HCT116 (cell line): ENCODE measurements around the gene DLX4. TPM values are rescaled to one million over a fixed set of nuclear protein-coding genes. Genes with fewer than 3 reads are reported as not detected.

Experiments used
- ATAC-seq: fragments of 200-7000 bp; cut with Tn5 transposase; 2 replicates; pipeline ENCODE4 v1.9.1; 2020; ENCODE audit warnings: mild to moderate bottlenecking, moderate library complexity
- BruUV-seq: library from RNA; stranded (reverse); fragments of 400-500 nt; replicated peaks from 2 replicates; lab custom pipeline; 2021; lab: Mats Ljungman, UMichigan
- CTCF ChIA-PET: fragments of 300-600 bp; sonication (Branson Sonifier 250); formaldehyde crosslinking; loops from one replicate; lab custom pipeline; 2021; ENCODE audit warnings: antibody characterized with exemption; lab: Charles Lee
- POLR2A ChIA-PET: fragments of 300-600, 350-600 bp; sonication (Branson Sonifier 250); formaldehyde crosslinking; loops from one replicate; lab custom pipeline; 2021; ENCODE audit warnings: antibody characterized with exemption; lab: Charles Lee
- RAD21 ChIA-PET, 2 experiments: fragments of 300-600 bp; sonication (Branson Sonifier 250); formaldehyde crosslinking; loops; one replicate each; lab custom pipeline; 2023; ENCODE audit warnings: low total read pairs in 2 of 2; ENCODE audit not compliant: uncharacterized antibody in 2 of 2, unreplicated experiment in 2 of 2, low non-redundant PET in 1 of 2; lab: Charles Lee
- DNase-seq: peaks from one replicate; pipeline ENCODE4 v3.0.0-alpha.2; 2010; ENCODE audit warnings: low read depth, low spot score
- H2AFZ ChIP-seq: fragments of 200-600 bp; shearing (Covaris generic), sonication (generic); 2 replicates; pipeline ENCODE4 v1.6.1; 2017; ENCODE audit warnings: low read depth, mixed run types, mixed read lengths, antibody characterized with exemption, low read length; ENCODE audit not compliant: poor library complexity, severe bottlenecking
- H3K27ac ChIP-seq: 2 replicates; pipeline ENCODE4 v1.5.1; 2012; ENCODE audit warnings: low read depth, low read length
- H3K27me3 ChIP-seq: fragments of 200-600 bp; sonication (generic); 2 replicates; pipeline ENCODE4 v1.6.1; 2016; ENCODE audit warnings: mixed run types, low read length, mixed read lengths; ENCODE audit not compliant: insufficient read depth
- H3K36me3 ChIP-seq, 2 experiments: fragments of 200-500 bp in 1 of 2; fragments of 200-600 bp in 1 of 2; sonication (Bioruptor generic) in 1 of 2; sonication (generic) in 1 of 2; 2 replicates each; pipeline versions ENCODE4 v1.5.1 to v1.6.1; 2014 to 2016; ENCODE audit warnings: low read length in 2 of 2, inconsistent platforms in 1 of 2, mixed read lengths in 1 of 2, mixed run types in 1 of 2; ENCODE audit not compliant: insufficient read depth in 2 of 2, control insufficient read depth in 1 of 2
- H3K4me1 ChIP-seq, 2 experiments: fragments of 200-600 bp in 1 of 2; sonication (generic) in 1 of 2; 2 replicates each; pipeline versions ENCODE4 v1.5.1 to v1.6.1; 2012 to 2017; ENCODE audit warnings: low read length in 2 of 2, inconsistent platforms in 1 of 2, mild to moderate bottlenecking in 1 of 2, mixed read lengths in 1 of 2, mixed run types in 1 of 2, moderate library complexity in 1 of 2; ENCODE audit not compliant: insufficient read depth in 2 of 2, control insufficient read depth in 1 of 2
- H3K4me2 ChIP-seq: fragments of 200-600 bp; sonication (generic); 2 replicates; pipeline ENCODE4 v1.6.1; 2017; ENCODE audit warnings: mixed run types, low read length, mixed read lengths
- H3K4me3 ChIP-seq, 2 experiments: fragments of 200-600 bp in 1 of 2; sonication (generic) in 1 of 2; replicated peaks in 1 of 2; 2 replicates each; pipeline ENCODE4 v1.5.1; 2011 to 2016; ENCODE audit warnings: low read length in 2 of 2, control low read depth in 1 of 2, low read depth in 1 of 2, mild to moderate bottlenecking in 1 of 2, mixed read lengths in 1 of 2, mixed run types in 1 of 2
- H3K79me2 ChIP-seq: fragments of 200-600 bp; sonication (generic); 2 replicates; pipeline ENCODE4 v1.6.1; 2017; ENCODE audit warnings: mild to moderate bottlenecking, mixed run types, low read length, moderate library complexity, mixed read lengths; ENCODE audit not compliant: insufficient read depth
- H3K9ac ChIP-seq: fragments of 200-600 bp; sonication (generic); 2 replicates; pipeline ENCODE4 v1.6.1; 2016; ENCODE audit warnings: low read length, mixed read lengths
- H3K9me2 ChIP-seq: fragments of 200-600 bp; sonication (generic), shearing (Covaris generic); 2 replicates; pipeline ENCODE4 v1.6.1; 2017; ENCODE audit warnings: mixed run types, mild to moderate bottlenecking, moderate library complexity; ENCODE audit not compliant: insufficient read depth
- H3K9me3 ChIP-seq, 2 experiments: fragments of 200-500 bp in 1 of 2; fragments of 200-600 bp in 1 of 2; sonication (Bioruptor generic) in 1 of 2; sonication (generic) in 1 of 2; 2 replicates each; pipeline ENCODE4 v1.6.1; 2014 to 2017; ENCODE audit warnings: low read length in 2 of 2, mixed read lengths in 2 of 2, inconsistent platforms in 1 of 2, low read depth in 1 of 2, mild to moderate bottlenecking in 1 of 2, mixed run types in 1 of 2, moderate library complexity in 1 of 2; ENCODE audit not compliant: control insufficient read depth in 1 of 2, insufficient read depth in 1 of 2
- H4K20me1 ChIP-seq: fragments of 200-600 bp; sonication (generic), shearing (Covaris generic); 2 replicates; pipeline ENCODE4 v1.6.1; 2017; ENCODE audit warnings: mixed run types, mild to moderate bottlenecking, moderate library complexity; ENCODE audit not compliant: insufficient read depth
- ATF3 ChIP-seq: IDR thresholded peaks from 2 replicates; pipeline ENCODE4 v1.6.1; 2012
- CBX3 ChIP-seq: IDR thresholded peaks from 2 replicates; pipeline ENCODE4 v1.6.1; 2012; ENCODE audit warnings: low read depth
- CEBPB ChIP-seq: IDR thresholded peaks from 2 replicates; pipeline ENCODE4 v1.6.1; 2012; ENCODE audit warnings: low read depth
- EGR1 ChIP-seq: IDR thresholded peaks from 2 replicates; pipeline ENCODE4 v1.6.1; 2012; ENCODE audit warnings: low read depth
- ELF1 ChIP-seq: IDR thresholded peaks from 2 replicates; pipeline ENCODE4 v1.6.1; 2012; ENCODE audit warnings: low read depth, borderline replicate concordance
- EZH2 ChIP-seq: fragments of 200-600 bp; sonication (generic); IDR thresholded peaks from 2 replicates; pipeline ENCODE4 v1.6.1; 2017; ENCODE audit warnings: antibody characterized with exemption, mixed run types
- EZH2phosphoT487 ChIP-seq: fragments of 200-600 bp; IDR thresholded peaks from 2 replicates; pipeline ENCODE4 v1.6.1; 2018; ENCODE audit warnings: antibody characterized with exemption, borderline replicate concordance
- FOSL1 ChIP-seq: IDR thresholded peaks from 2 replicates; pipeline ENCODE4 v1.6.1; 2012; ENCODE audit warnings: low read depth
- JUND ChIP-seq: IDR thresholded peaks from 2 replicates; pipeline ENCODE4 v1.6.1; 2012
- POLR2A ChIP-seq: IDR thresholded peaks from 2 replicates; pipeline ENCODE4 v1.7.0; 2011; ENCODE audit warnings: borderline replicate concordance; ENCODE audit not compliant: insufficient read depth, insufficient read length; ENCODE audit errors: extremely low read depth
- RAD21 ChIP-seq: IDR thresholded peaks from 2 replicates; pipeline ENCODE4 v1.6.1; 2012; ENCODE audit warnings: low read depth, mild to moderate bottlenecking
- SP1 ChIP-seq: IDR thresholded peaks from 2 replicates; pipeline ENCODE4 v1.6.1; 2012; ENCODE audit warnings: low read depth
- TCF7L2 ChIP-seq: IDR thresholded peaks from 2 replicates; pipeline ENCODE4 v1.7.0; 2011; ENCODE audit warnings: borderline replicate concordance, inconsistent platforms; ENCODE audit not compliant: insufficient read depth, insufficient read length; ENCODE audit errors: extremely low read depth
- YY1 ChIP-seq: IDR thresholded peaks from 2 replicates; pipeline ENCODE4 v1.6.1; 2011; ENCODE audit warnings: low read length, low read depth, moderate library complexity, mild to moderate bottlenecking; ENCODE audit not compliant: insufficient replicate concordance; ENCODE audit errors: extremely low read depth
- ZFX ChIP-seq: fragments of 450-650 bp; IDR thresholded peaks from 2 replicates; pipeline ENCODE4 v1.6.1; 2017
- ZNF274 ChIP-seq: fragments of 200-500 bp; sonication (Bioruptor generic); IDR thresholded peaks from 2 replicates; pipeline ENCODE4 v1.6.1; 2014; ENCODE audit warnings: mild to moderate bottlenecking, low read depth, low read length, inconsistent platforms
- intact Hi-C: fragments of 100-400 bp; cut with micrococcal nuclease; formaldehyde crosslinking; loops from 2 replicates; pipeline ENCODE4 v1.10.0; 2022
- total RNA-seq: library from RNA; stranded (reverse); gene quantifications from one replicate; pipeline ENCODE4 v1.2.1, GENCODE V29; 2021; ENCODE audit not compliant: unreplicated experiment
- TF ChIP-seq, protein P1 (sequence below): IDR thresholded peaks from 2 replicates; pipeline ENCODE4 v1.6.1; 2012
- TF ChIP-seq, protein P2 (sequence below): IDR thresholded peaks from 2 replicates; pipeline ENCODE4 v1.6.1; 2011; ENCODE audit warnings: mild to moderate bottlenecking, low read length, moderate library complexity; ENCODE audit not compliant: insufficient replicate concordance; ENCODE audit errors: extremely low read depth
- TF ChIP-seq, protein P3 (sequence below), 3 experiments: fragments of 200-600 bp in 1 of 3; sonication (generic) in 1 of 3; IDR thresholded peaks in 2 of 3; conservative IDR thresholded peaks in 1 of 3; 2 replicates each; pipeline ENCODE4 v1.5.1; 2012 to 2017; ENCODE audit warnings: low read depth in 2 of 3, low read length in 2 of 3, antibody characterized with exemption in 1 of 3, borderline replicate concordance in 1 of 3, control low read depth in 1 of 3, mild to moderate bottlenecking in 1 of 3, mixed read lengths in 1 of 3, mixed run types in 1 of 3, moderate library complexity in 1 of 3; ENCODE audit not compliant: insufficient read depth in 1 of 3

DLX4 gene
- total RNA-seq, 1 experiment from 2014 or later = 14.0 TPM

GRCh38 chr17:50021681-50022370, 52.8 kb downstream of the DLX4 start:
- H3K4me1 ChIP-seq = peaks cover 0 to 9% of the 10 kb centered on the region in 2 experiments
- no peaks in the 10 kb centered on the region for H3K9me2 ChIP-seq
- H3K27ac ChIP-seq = no peak overlapping the region
- no peak overlapping the region for H3K4me3 ChIP-seq
- no peak overlapping the region for H3K9ac ChIP-seq
- no peaks in the 10 kb centered on the region for H3K27me3 ChIP-seq
- H3K36me3 ChIP-seq = no peaks in the 10 kb centered on the region
- TF ChIP-seq EGR1 = no peak
- TF ChIP-seq EZH2 = no peak
- no peak for TF ChIP-seq CEBPB
- no peak for TF ChIP-seq TCF7L2
- TF ChIP-seq EZH2phosphoT487 = no peak
- TF ChIP-seq, protein P1, sequence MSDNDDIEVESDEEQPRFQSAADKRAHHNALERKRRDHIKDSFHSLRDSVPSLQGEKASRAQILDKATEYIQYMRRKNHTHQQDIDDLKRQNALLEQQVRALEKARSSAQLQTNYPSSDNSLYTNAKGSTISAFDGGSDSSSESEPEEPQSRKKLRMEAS = no peak
- no peak for TF ChIP-seq ELF1
- TF ChIP-seq, protein P2, sequence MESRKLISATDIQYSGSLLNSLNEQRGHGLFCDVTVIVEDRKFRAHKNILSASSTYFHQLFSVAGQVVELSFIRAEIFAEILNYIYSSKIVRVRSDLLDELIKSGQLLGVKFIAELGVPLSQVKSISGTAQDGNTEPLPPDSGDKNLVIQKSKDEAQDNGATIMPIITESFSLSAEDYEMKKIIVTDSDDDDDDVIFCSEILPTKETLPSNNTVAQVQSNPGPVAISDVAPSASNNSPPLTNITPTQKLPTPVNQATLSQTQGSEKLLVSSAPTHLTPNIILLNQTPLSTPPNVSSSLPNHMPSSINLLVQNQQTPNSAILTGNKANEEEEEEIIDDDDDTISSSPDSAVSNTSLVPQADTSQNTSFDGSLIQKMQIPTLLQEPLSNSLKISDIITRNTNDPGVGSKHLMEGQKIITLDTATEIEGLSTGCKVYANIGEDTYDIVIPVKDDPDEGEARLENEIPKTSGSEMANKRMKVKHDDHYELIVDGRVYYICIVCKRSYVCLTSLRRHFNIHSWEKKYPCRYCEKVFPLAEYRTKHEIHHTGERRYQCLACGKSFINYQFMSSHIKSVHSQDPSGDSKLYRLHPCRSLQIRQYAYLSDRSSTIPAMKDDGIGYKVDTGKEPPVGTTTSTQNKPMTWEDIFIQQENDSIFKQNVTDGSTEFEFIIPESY = no peak
- TF ChIP-seq POLR2A = no peak
- TF ChIP-seq CBX3 = no peak
- TF ChIP-seq FOSL1 = no peak
- no peak for TF ChIP-seq YY1
- no peak for TF ChIP-seq ATF3
- no peak for TF ChIP-seq ZNF274
- TF ChIP-seq RAD21 = no peak
- TF ChIP-seq JUND = no peak
- TF ChIP-seq ZFX = no peak
- TF ChIP-seq SP1 = no peak
- TF ChIP-seq, protein P3, sequence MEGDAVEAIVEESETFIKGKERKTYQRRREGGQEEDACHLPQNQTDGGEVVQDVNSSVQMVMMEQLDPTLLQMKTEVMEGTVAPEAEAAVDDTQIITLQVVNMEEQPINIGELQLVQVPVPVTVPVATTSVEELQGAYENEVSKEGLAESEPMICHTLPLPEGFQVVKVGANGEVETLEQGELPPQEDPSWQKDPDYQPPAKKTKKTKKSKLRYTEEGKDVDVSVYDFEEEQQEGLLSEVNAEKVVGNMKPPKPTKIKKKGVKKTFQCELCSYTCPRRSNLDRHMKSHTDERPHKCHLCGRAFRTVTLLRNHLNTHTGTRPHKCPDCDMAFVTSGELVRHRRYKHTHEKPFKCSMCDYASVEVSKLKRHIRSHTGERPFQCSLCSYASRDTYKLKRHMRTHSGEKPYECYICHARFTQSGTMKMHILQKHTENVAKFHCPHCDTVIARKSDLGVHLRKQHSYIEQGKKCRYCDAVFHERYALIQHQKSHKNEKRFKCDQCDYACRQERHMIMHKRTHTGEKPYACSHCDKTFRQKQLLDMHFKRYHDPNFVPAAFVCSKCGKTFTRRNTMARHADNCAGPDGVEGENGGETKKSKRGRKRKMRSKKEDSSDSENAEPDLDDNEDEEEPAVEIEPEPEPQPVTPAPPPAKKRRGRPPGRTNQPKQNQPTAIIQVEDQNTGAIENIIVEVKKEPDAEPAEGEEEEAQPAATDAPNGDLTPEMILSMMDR (IDR thresholded peaks at IDR 0.05 in 2 of 3, conservative IDR thresholded peaks at IDR 0.05 in 1 of 3; ENCODE audit: borderline replicate concordance in 1 of 3, insufficient read depth in 1 of 3, low read depth in 2 of 3, low read length in 2 of 3) = no peak
- POLR2A ChIA-PET = no interaction called here
- H3K4me2 ChIP-seq = no peak overlapping the region
- BruUV-seq = no TSS peak
- ATAC-seq (no peak), DNase-seq (no peak)
- H3K79me2 ChIP-seq = no peaks in the 10 kb centered on the region
- CTCF ChIA-PET = interaction anchor here (0.8 to 1.1 kb wide), 3 partner anchors 10 to 66 kb away, joined by 3 to 4 read pairs (median 3); partner anchors contain the start of gene ITGA3
- no peaks in the 10 kb centered on the region for H4K20me1 ChIP-seq
- RAD21 ChIA-PET = no interaction called here
- no peak overlapping the region for H2AFZ ChIP-seq
- intact Hi-C loops = no loop called here
- peaks cover 0 to 16% of the 10 kb centered on the region in 2 experiments; a peak in 2 of 4 replicates for H3K9me3 ChIP-seq
